ENCODE data around the gene PDGFRA. TPM values are rescaled to one million over a fixed set of nuclear protein-coding genes. Genes with fewer than 3 reads are reported as not detected.
"Not testable (repeated sequence)": the region's sequence is repeated elsewhere in the genome, so short reads cannot be mapped to it uniquely, and the experiment has no call there.

Gene PDGFRA
- total RNA-seq, 8 experiments from 2014 or later: 0.11 to 37.4 (median 2.9) TPM

- no peak for ATAC-seq (replicated peaks in 6 of 8)
- WGBS, 10 experiments: 0 to 13% (median 8%) methylated on average over 2 to 6 of the region's 63 CpGs; no CpG with 5 or more reads in 6 of the 10 experiments
- in situ Hi-C loops (cut with MboI; ENCODE audit: low pct_unique_long_range_greater_than_20kb in 2 of 9, low sequenced_read_pairs in 9 of 9, unreplicated experiment in 9 of 9): loop anchor here in 6 of 9 experiments (5.0 to 25.0 kb wide), 8 partner anchors 305 to 1993 kb away; no protein-coding TSS in a partner anchor
- Histone ChIP-seq H3K4me3 (no peak overlapping the region), H3K4me1 (replicated peaks in 1 of 2) (peaks cover 5 to 15% of the 10 kb centered on the region in 2 donors), H3K27ac (no peak overlapping the region)
Observed at GRCh38 chr4:54229631-54230483, 764 bp downstream of the PDGFRA start.

GRCh38 chr4:54230484-54231418 lies 1.7 kb downstream of the PDGFRA start:
- peak in 3 of 8 experiments; percentile 4 to 18 (median 10) for ATAC-seq (replicated peaks in 6 of 8)
- in situ Hi-C loops (cut with MboI; ENCODE audit: low pct_unique_long_range_greater_than_20kb in 2 of 9, low sequenced_read_pairs in 9 of 9, unreplicated experiment in 9 of 9): loop anchor here in 5 of 9 experiments (10.0 to 25.0 kb wide), 4 partner anchors 1036 to 1993 kb away; no protein-coding TSS in a partner anchor
- no peak overlapping the region for H3K4me3 ChIP-seq
- WGBS, 10 experiments: 0 to 20% (median 0%) methylated on average over 1 to 20 of the region's 63 CpGs; no CpG with 5 or more reads in 2 of the 10 experiments
- H3K27ac ChIP-seq: no peak overlapping the region
- H3K4me1 ChIP-seq (replicated peaks in 1 of 2): peaks cover 5 to 15% of the 10 kb centered on the region in 2 donors

- 0 to 27% (median 16%) methylated on average over 1 to 4 of the region's 20 CpGs; no CpG with 5 or more reads in 6 of the 10 experiments for WGBS, 10 experiments
- Histone ChIP-seq H3K4me3 (no peak overlapping the region), H3K4me1 (replicated peaks in 1 of 2) (peaks cover 5 to 12% of the 10 kb centered on the region in 2 donors), H3K27ac (no peak overlapping the region)
- in situ Hi-C loops (cut with MboI; ENCODE audit: low pct_unique_long_range_greater_than_20kb in 2 of 9, low sequenced_read_pairs in 9 of 9, unreplicated experiment in 9 of 9): loop anchor here in 5 of 9 experiments (10.0 to 25.0 kb wide), 4 partner anchors 1037 to 1994 kb away; no protein-coding TSS in a partner anchor
- no peak for ATAC-seq (replicated peaks in 6 of 8)
Observed at GRCh38 chr4:54231419-54231767, 2.3 kb downstream of the PDGFRA start.

- Histone ChIP-seq H3K4me1 (replicated peaks in 1 of 2) (peaks cover 2 to 8% of the 10 kb centered on the region in 2 donors), H3K4me3 (peak overlapping the region in 1 of 5 donors; percentile 4), H3K27ac (no peak overlapping the region)
- in situ Hi-C loops (cut with MboI; ENCODE audit: low pct_unique_long_range_greater_than_20kb in 2 of 9, low sequenced_read_pairs in 9 of 9, unreplicated experiment in 9 of 9): loop anchor here in 5 of 9 experiments (10.0 to 25.0 kb wide), 4 partner anchors 1037 to 1995 kb away; no protein-coding TSS in a partner anchor
- ATAC-seq (replicated peaks in 6 of 8): no peak
- WGBS, 10 experiments: 0 to 50% (median 9%) methylated on average over 1 to 25 of the region's 63 CpGs; no CpG with 5 or more reads in 3 of the 10 experiments
Observed at GRCh38 chr4:54231768-54232688, 2.9 kb downstream of the PDGFRA start.

GRCh38 chr4:54233277-54233696 lies 4.2 kb downstream of the PDGFRA start:
- H3K4me1 ChIP-seq (replicated peaks in 1 of 2): peaks cover 0 to 6% of the 10 kb centered on the region in 2 donors
- peak overlapping the region; percentile 39 to 66 (median 49) for H3K4me3 ChIP-seq
- WGBS, 10 experiments: 0 to 2% (median 0%) methylated on average over 2 to 13 of the region's 43 CpGs; no CpG with 5 or more reads in 7 of the 10 experiments

GRCh38 chr4:54233697-54234496 lies 4.8 kb downstream of the PDGFRA start:
- no peak overlapping the region for H3K27ac ChIP-seq
- 0 to 5% (median 2%) methylated on average over 8 to 38 of the region's 67 CpGs; no CpG with 5 or more reads in 4 of the 10 experiments for WGBS, 10 experiments
- peak overlapping the region; percentile 39 to 66 (median 49) for H3K4me3 ChIP-seq
- in situ Hi-C loops (cut with MboI; ENCODE audit: low pct_unique_long_range_greater_than_20kb in 2 of 9, low sequenced_read_pairs in 9 of 9, unreplicated experiment in 9 of 9): loop anchor here in 5 of 9 experiments (10.0 to 25.0 kb wide), 4 partner anchors 1039 to 1997 kb away; no protein-coding TSS in a partner anchor
- peak; percentile 5 to 44 (median 35) for ATAC-seq (replicated peaks in 6 of 8)
- H3K4me1 ChIP-seq (replicated peaks in 1 of 2): peaks cover 0 to 4% of the 10 kb centered on the region in 2 donors

More at GRCh38 chr4:54233277-54233696, 4.2 kb downstream of the PDGFRA start:
- peak; percentile 55 to 96 (median 95) for ATAC-seq (replicated peaks in 6 of 8)
- in situ Hi-C loops (cut with MboI; ENCODE audit: low pct_unique_long_range_greater_than_20kb in 2 of 9, low sequenced_read_pairs in 9 of 9, unreplicated experiment in 9 of 9): loop anchor here in 5 of 9 experiments (10.0 to 25.0 kb wide), 4 partner anchors 1038 to 1996 kb away; no protein-coding TSS in a partner anchor
- H3K27ac ChIP-seq: no peak overlapping the region

GRCh38 chr4:54234497-54235205 lies 5.6 kb downstream of the PDGFRA start:
- Histone ChIP-seq H3K4me3 (no peak overlapping the region), H3K27ac (no peak overlapping the region), H3K4me1 (replicated peaks in 1 of 2) (no peaks in the 10 kb centered on the region)
- in situ Hi-C loops (cut with MboI; ENCODE audit: low pct_unique_long_range_greater_than_20kb in 2 of 9, low sequenced_read_pairs in 9 of 9, unreplicated experiment in 9 of 9): loop anchor here in 5 of 9 experiments (10.0 to 25.0 kb wide), 4 partner anchors 1040 to 1997 kb away; no protein-coding TSS in a partner anchor
- ATAC-seq (replicated peaks in 6 of 8): peak in 2 of 8 experiments; percentile 1 to 6
- WGBS, 10 experiments: 0 to 78% (median 30%) methylated on average over 1 to 9 of the region's 10 CpGs; no CpG with 5 or more reads in 3 of the 10 experiments

- not testable (repeated sequence) for H3K4me1 ChIP-seq (replicated peaks in 1 of 2); H3K4me3 ChIP-seq; H3K27ac ChIP-seq; ATAC-seq (replicated peaks in 6 of 8)
- in situ Hi-C loops (cut with MboI; ENCODE audit: low pct_unique_long_range_greater_than_20kb in 2 of 9, low sequenced_read_pairs in 9 of 9, unreplicated experiment in 9 of 9): loop anchor here in 5 of 9 experiments (10.0 to 25.0 kb wide), 4 partner anchors 1042 to 1999 kb away; no protein-coding TSS in a partner anchor
- 0 to 100% (median 79%) methylated on average over 1 to 7 of the region's 7 CpGs; no CpG with 5 or more reads in 1 of the 10 experiments for WGBS, 10 experiments
Observed at GRCh38 chr4:54236316-54236715, 7.2 kb downstream of the PDGFRA start.

GRCh38 chr4:54237770-54238169 lies 8.7 kb downstream of the PDGFRA start:
- 44 to 90% (median 83%) methylated on average over 1 to 2 of the region's 2 CpGs; no CpG with 5 or more reads in 5 of the 10 experiments for WGBS, 10 experiments
- Histone ChIP-seq H3K4me1 (replicated peaks in 1 of 2) (no peaks in the 10 kb centered on the region), H3K4me3 (no peak overlapping the region), H3K27ac (no peak overlapping the region)
- no peak for ATAC-seq (replicated peaks in 6 of 8)
- in situ Hi-C loops (cut with MboI; ENCODE audit: low pct_unique_long_range_greater_than_20kb in 2 of 9, low sequenced_read_pairs in 9 of 9, unreplicated experiment in 9 of 9): loop anchor here in 5 of 9 experiments (10.0 to 25.0 kb wide), 4 partner anchors 1043 to 2000 kb away; no protein-coding TSS in a partner anchor

- ATAC-seq (replicated peaks in 6 of 8): no peak
- Histone ChIP-seq H3K4me3 (no peak overlapping the region), H3K27ac (no peak overlapping the region), H3K4me1 (replicated peaks in 1 of 2) (no peaks in the 10 kb centered on the region)
- in situ Hi-C loops (cut with MboI; ENCODE audit: low pct_unique_long_range_greater_than_20kb in 2 of 9, low sequenced_read_pairs in 9 of 9, unreplicated experiment in 9 of 9): loop anchor here in 5 of 9 experiments (10.0 to 25.0 kb wide), 4 partner anchors 1044 to 2001 kb away; no protein-coding TSS in a partner anchor
Observed at GRCh38 chr4:54238389-54238788, 9.3 kb downstream of the PDGFRA start.
